Right lobe of liver (tissue), 6 donors: ENCODE measurements around the gene CPB2. TPM values are rescaled to one million over a fixed set of nuclear protein-coding genes. Genes with fewer than 3 reads are reported as not detected.

Experiments
- ATAC-seq, 4 donors: fragments of 200-7000 bp; cut with Tn5 transposase; one replicate each; pipeline ENCODE4 v1.9.1; 2020; ENCODE audit warnings: mild to moderate bottlenecking in 4 of 4, moderate library complexity in 4 of 4
- DNase-seq, 3 donors: peaks; one replicate each; pipeline ENCODE4 v3.0.0-alpha.2; 2020
- H3K27ac ChIP-seq, 3 donors: fragments of 200-600 bp; one replicate each; pipeline ENCODE4 v1.8.0; 2022
- H3K27me3 ChIP-seq, 2 donors: fragments of 200-600 bp; one replicate each; pipeline ENCODE4 v1.8.0; 2022
- H3K36me3 ChIP-seq, 4 donors: fragments of 200-600 bp; sonication (generic) in 1 of 4; one replicate each; pipeline versions ENCODE4 v1.5.1 to v1.8.0; 2017 to 2022; ENCODE audit warnings: control low read depth in 1 of 4
- H3K4me1 ChIP-seq, 4 donors: fragments of 200-600 bp; sonication (generic) in 1 of 4; one replicate each; pipeline versions ENCODE4 v1.5.1 to v1.8.0; 2017 to 2022; ENCODE audit warnings: control low read depth in 1 of 4
- H3K4me3 ChIP-seq, 3 donors: fragments of 200-600 bp; one replicate each; pipeline ENCODE4 v1.8.0; 2022
- H3K9me3 ChIP-seq, 4 donors: fragments of 200-600 bp; sonication (generic) in 1 of 4; one replicate each; pipeline versions ENCODE4 v1.5.1 to v1.8.0; 2017 to 2022; ENCODE audit warnings: control low read depth in 1 of 4
- POLR2A ChIP-seq: fragments of 450-650 bp; IDR thresholded peaks from one replicate; pipeline ENCODE4 v1.6.1; 2017; ENCODE audit warnings: antibody characterized with exemption, mild to moderate bottlenecking
- WGBS: methylation state at CpG from one replicate; pipeline ENCODE4 v1.1.6; 2018; ENCODE audit warnings: low coverage, low lambda C conversion rate; ENCODE audit not compliant: insufficient coverage; ENCODE audit errors: missing lambda C conversion rate; 5-methylcytosine and 5-hydroxymethylcytosine counted together
- intact Hi-C, 2 donors: fragments of 100-400 bp; cut with DNase I; formaldehyde crosslinking; loops; one replicate each; pipeline versions ENCODE4 v1.11.2 to v1.14.1; 2022
- total RNA-seq, 6 experiments: library from RNA; depleted of rRNA in 2 of 6; stranded (reverse); fragments of >200 nt in 2 of 6; fragmentation: NEBNext Ultra II Directional in 3 of 6; extraction: Animal tissue kit (Norgen Biotek cat#: 25700) in 3 of 6; gene quantifications; one replicate each; pipeline versions ENCODE4 v1.1.0 to v1.2.4, GENCODE V29; 2016 to 2023
- TF ChIP-seq, protein P1 (sequence below), 4 donors: fragments of 200-600 bp in 3 of 4; fragments of 450-650 bp in 1 of 4; IDR thresholded peaks; one replicate each; pipeline versions ENCODE4 v1.5.1 to v1.8.0; 2016 to 2022; ENCODE audit warnings: antibody characterized with exemption in 4 of 4, mild to moderate bottlenecking in 2 of 4
- donor health status: DM: no; HTN: yes; CAD: no.
- donor health status: DM: no; HTN: no; CAD: no.
- donor health status: DM: no; HTN: no; CAD: no.
- donor health status: DM: no; HTN: yes; CAD: no.
- donor health status: DM: no; HTN: yes; CAD: no.

CPB2 gene
- total RNA-seq, 6 experiments from 2014 or later, result 342 to 693 (median 554) TPM

GRCh38 chr13:46103037-46103436, 1.8 kb downstream of the CPB2 start:
- Histone ChIP-seq H3K4me3 (peak overlapping the region; percentile 32 to 61 (median 56)), H3K27me3 (no peaks in the 10 kb centered on the region), H3K9me3 (no peaks in the 10 kb centered on the region), H3K27ac (peak overlapping the region; percentile 83 to 97 (median 95)), H3K36me3 (peaks cover 0 to 7% (median 0%) of the 10 kb centered on the region in 4 donors), H3K4me1 (peaks cover 0 to 31% (median 7%) of the 10 kb centered on the region in 4 donors)
- intact Hi-C loops, result no loop called here
- WGBS, result 23% methylated on average over 5 of the region's 7 CpGs
- peak in 1 of 3 donors; percentile 33 for DNase-seq
- peak; percentile 32 for TF ChIP-seq POLR2A
- TF ChIP-seq, protein P1, sequence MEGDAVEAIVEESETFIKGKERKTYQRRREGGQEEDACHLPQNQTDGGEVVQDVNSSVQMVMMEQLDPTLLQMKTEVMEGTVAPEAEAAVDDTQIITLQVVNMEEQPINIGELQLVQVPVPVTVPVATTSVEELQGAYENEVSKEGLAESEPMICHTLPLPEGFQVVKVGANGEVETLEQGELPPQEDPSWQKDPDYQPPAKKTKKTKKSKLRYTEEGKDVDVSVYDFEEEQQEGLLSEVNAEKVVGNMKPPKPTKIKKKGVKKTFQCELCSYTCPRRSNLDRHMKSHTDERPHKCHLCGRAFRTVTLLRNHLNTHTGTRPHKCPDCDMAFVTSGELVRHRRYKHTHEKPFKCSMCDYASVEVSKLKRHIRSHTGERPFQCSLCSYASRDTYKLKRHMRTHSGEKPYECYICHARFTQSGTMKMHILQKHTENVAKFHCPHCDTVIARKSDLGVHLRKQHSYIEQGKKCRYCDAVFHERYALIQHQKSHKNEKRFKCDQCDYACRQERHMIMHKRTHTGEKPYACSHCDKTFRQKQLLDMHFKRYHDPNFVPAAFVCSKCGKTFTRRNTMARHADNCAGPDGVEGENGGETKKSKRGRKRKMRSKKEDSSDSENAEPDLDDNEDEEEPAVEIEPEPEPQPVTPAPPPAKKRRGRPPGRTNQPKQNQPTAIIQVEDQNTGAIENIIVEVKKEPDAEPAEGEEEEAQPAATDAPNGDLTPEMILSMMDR (IDR thresholded peaks at IDR 0.05), result no peak
- peak; percentile 9 to 24 (median 16) for ATAC-seq

GRCh38 chr13:46102255-46102605, 2.6 kb downstream of the CPB2 start:
- no peak for ATAC-seq
- Histone ChIP-seq H3K4me1 (peaks cover 0 to 38% (median 9%) of the 10 kb centered on the region in 4 donors), H3K4me3 (peak overlapping the region; percentile 32 to 61 (median 56)), H3K36me3 (peaks cover 0 to 8% (median 0%) of the 10 kb centered on the region in 4 donors), H3K9me3 (no peaks in the 10 kb centered on the region), H3K27ac (peak overlapping the region; percentile 83 to 97 (median 95)), H3K27me3 (no peaks in the 10 kb centered on the region)
- intact Hi-C loops, result no loop called here
- TF ChIP-seq POLR2A, result no peak
- TF ChIP-seq, protein P1 (IDR thresholded peaks at IDR 0.05), result no peak
- DNase-seq, result no peak

DNA sequence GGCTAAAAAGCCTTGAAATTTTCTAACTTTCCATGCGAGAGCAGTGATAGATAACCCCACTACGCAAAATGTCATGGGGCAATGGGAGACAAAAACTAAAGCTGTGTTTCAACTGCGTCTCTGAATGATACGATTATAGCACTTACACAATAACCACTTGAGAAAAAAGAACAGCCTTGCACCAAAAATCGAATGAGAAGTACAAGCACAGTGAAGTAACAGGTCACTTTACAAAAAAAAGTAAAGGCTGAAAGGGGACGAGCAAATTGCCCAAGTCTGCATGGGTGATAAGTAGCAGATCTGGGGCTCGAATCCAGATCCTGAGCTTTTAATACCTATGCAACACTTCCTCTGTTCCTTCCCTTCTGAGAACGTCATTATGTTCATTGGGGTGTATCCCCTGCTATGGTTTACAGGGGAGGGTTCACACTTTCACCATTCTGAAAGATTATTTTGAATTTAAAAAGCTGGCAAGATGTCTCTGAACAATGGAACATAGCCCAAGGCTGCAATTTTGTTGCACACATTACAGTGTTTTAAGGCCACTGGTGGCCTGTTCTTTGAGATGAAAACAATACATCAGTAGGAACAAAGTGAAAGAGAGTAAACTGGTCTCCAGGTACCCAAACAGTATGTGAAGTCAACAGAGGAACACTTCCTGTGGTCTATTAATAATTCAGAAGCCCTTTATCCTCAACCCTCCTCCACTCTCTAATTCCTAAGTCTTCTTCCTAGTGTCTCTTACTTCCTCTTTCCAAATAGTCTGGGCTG, 3.2 kb downstream of the CPB2 start:
- intact Hi-C loops, result no loop called here
- peak overlapping the region; percentile 83 to 97 (median 95) for H3K27ac ChIP-seq
- peaks cover 0 to 8% (median 0%) of the 10 kb centered on the region in 4 donors for H3K36me3 ChIP-seq
- no peaks in the 10 kb centered on the region for H3K27me3 ChIP-seq
- peak overlapping the region; percentile 32 to 61 (median 56) for H3K4me3 ChIP-seq
- ATAC-seq (peak in 3 of 4 donors; percentile 8 to 22 (median 16)), DNase-seq (no peak)
- TF ChIP-seq, protein P1 (IDR thresholded peaks at IDR 0.05), result no peak
- TF ChIP-seq POLR2A, result no peak
- H3K4me1 ChIP-seq, result peaks cover 0 to 43% (median 10%) of the 10 kb centered on the region in 4 donors
- WGBS, result 17% methylated on average over 8 of the region's 8 CpGs
- H3K9me3 ChIP-seq, result no peaks in the 10 kb centered on the region

DNA sequence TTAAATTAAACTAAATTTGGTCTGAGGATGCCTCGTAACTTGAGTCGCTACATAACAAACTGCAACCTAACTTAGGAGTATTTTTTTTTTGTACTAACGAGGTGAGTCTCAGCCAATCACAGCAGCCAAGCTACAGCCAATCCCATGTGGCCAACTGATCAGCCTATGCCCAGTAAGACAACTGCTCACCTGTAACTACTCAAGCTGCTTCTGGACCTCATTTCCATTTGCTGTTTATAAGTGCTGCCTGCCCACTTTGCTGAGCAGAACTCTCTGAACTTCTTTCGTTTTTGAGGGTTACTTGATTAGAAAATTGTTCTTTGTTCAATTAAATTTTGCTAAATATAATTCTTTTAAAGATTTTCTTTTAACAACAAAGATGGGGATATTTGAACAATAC, 3.8 kb downstream of the CPB2 start:
- peak in 1 of 3 donors; percentile 30 for DNase-seq
- peak overlapping the region; percentile 83 to 97 (median 95) for H3K27ac ChIP-seq
- no peaks in the 10 kb centered on the region for H3K9me3 ChIP-seq
- H3K27me3 ChIP-seq, result no peaks in the 10 kb centered on the region
- H3K36me3 ChIP-seq, result peaks cover 0 to 8% (median 0%) of the 10 kb centered on the region in 4 donors
- peak overlapping the region; percentile 32 to 61 (median 56) for H3K4me3 ChIP-seq
- intact Hi-C loops, result no loop called here
- TF ChIP-seq POLR2A, result peak; percentile 66
- TF ChIP-seq, protein P1 (IDR thresholded peaks at IDR 0.05), result no peak
- peaks cover 0 to 46% (median 12%) of the 10 kb centered on the region in 4 donors for H3K4me1 ChIP-seq
- WGBS, result 38% methylated on average over 4 of the region's 4 CpGs
- peak; percentile 36 to 66 (median 42) for ATAC-seq
